Stimulated activated CD4-positive, alpha-beta T cell treated with anti-CD3 and anti-CD28 coated beads, TNF-alpha, amount 100 ng/mL, for 4 hours (primary cell): ENCODE data around the gene IL5.
A peak's percentile ranks its signal among the peaks of the same experiment; 100 is the strongest.

Experiments used
- DNase-seq, 3 experiments: peaks; one replicate each; pipeline ENCODE4 v3.0.0-alpha.2; 2020; ENCODE audit warnings: low read depth in 3 of 3

The IL5 gene

GRCh38 chr5:132498686-132499271 is 44.5 kb downstream of the IL5 start:
- DNase-seq = no peak

- no peak for DNase-seq
Measured at GRCh38 chr5:132498152-132498551, 45.2 kb downstream of the IL5 start.

- DNase-seq = no peak
Measured at GRCh38 chr5:132497488-132497997, 45.8 kb downstream of the IL5 start.

GRCh38 chr5:132496631-132497487 is 46.5 kb downstream of the IL5 start:
- peak; percentile 62 to 68 (median 68) for DNase-seq

GRCh38 chr5:132496191-132496630 is 47.1 kb downstream of the IL5 start:
- DNase-seq = peak; percentile 70 to 91 (median 84)

GRCh38 chr5:132495667-132496190 is 47.6 kb downstream of the IL5 start:
- DNase-seq = peak; percentile 76 to 82 (median 78)

- no peak for DNase-seq
Measured at GRCh38 chr5:132493821-132494220, 49.5 kb downstream of the IL5 start.

- no peak for DNase-seq
Measured at GRCh38 chr5:132493241-132493640, 50.1 kb downstream of the IL5 start.

- no peak for DNase-seq
Measured at GRCh38 chr5:132492386-132493125, 50.8 kb downstream of the IL5 start.
